ACHN (cell line): ENCODE measurements around the gene RPP25L.

Source experiments
- DNase-seq: peaks from one replicate; pipeline ENCODE4 v3.0.0-alpha.2; 2015
- in situ Hi-C: cut with HindIII; loops from 2 replicates; pipeline ENCODE4 v1.10.0; 2017; ENCODE audit warnings: low sequenced_read_pairs, low pct_ligation_motif_present, low pct_unique_long_range_greater_than_20kb

RPP25L gene

GRCh38 chr9:34611811-34612787 lies at the start of gene RPP25L:
RPP25L (minus strand) TSS chr9:34612097; CDS start chr9:34611296, 801 bp downstream.
- DNase-seq, result peak; percentile 85

GRCh38 chr9:34659592-34660253 lies 47.8 kb upstream of the RPP25L start:
- in situ Hi-C loops, result no loop called here
- DNase-seq, result peak; percentile 7

More at GRCh38 chr9:34611811-34612787, at the start of gene RPP25L:
- in situ Hi-C loops, result no loop called here

- DNase-seq, result no peak
Observed at GRCh38 chr9:34658461-34658860, 46.6 kb upstream of the RPP25L start.

GRCh38 chr9:34656992-34657391 lies 45.1 kb upstream of the RPP25L start:
- in situ Hi-C loops, result no loop called here

More at GRCh38 chr9:34658461-34658860, 46.6 kb upstream of the RPP25L start:
- in situ Hi-C loops, result no loop called here

GRCh38 chr9:34655394-34655793 lies 43.5 kb upstream of the RPP25L start:
- DNase-seq, result no peak
- in situ Hi-C loops, result no loop called here

More at GRCh38 chr9:34656992-34657391, 45.1 kb upstream of the RPP25L start:
- no peak for DNase-seq

GRCh38 chr9:34654323-34655051 lies 42.6 kb upstream of the RPP25L start:
- no peak for DNase-seq
- in situ Hi-C loops, result no loop called here

GRCh38 chr9:34653151-34654072 lies 41.5 kb upstream of the RPP25L start:
- in situ Hi-C loops, result no loop called here
- no peak for DNase-seq

- DNase-seq, result no peak
- in situ Hi-C loops, result no loop called here
Observed at GRCh38 chr9:34652602-34653000, 40.7 kb upstream of the RPP25L start.

GRCh38 chr9:34651876-34652601 lies 40.1 kb upstream of the RPP25L start, which contains the start of gene IL11RA:
IL11RA (plus strand) TSS chr9:34652185; CDS start chr9:34655218, 3,033 bp downstream.
- in situ Hi-C loops, result no loop called here
- DNase-seq, result peak; percentile 86

GRCh38 chr9:34651321-34651720 lies 39.4 kb upstream of the RPP25L start:
- no peak for DNase-seq
- in situ Hi-C loops, result no loop called here

GRCh38 chr9:34650816-34651215 lies 38.9 kb upstream of the RPP25L start:
- no peak for DNase-seq
- in situ Hi-C loops, result no loop called here

- in situ Hi-C loops, result no loop called here
- DNase-seq, result no peak
Observed at GRCh38 chr9:34648673-34649072, 36.8 kb upstream of the RPP25L start.

GRCh38 chr9:34647651-34648050 lies 35.8 kb upstream of the RPP25L start:
- DNase-seq, result no peak
- in situ Hi-C loops, result no loop called here

- in situ Hi-C loops, result no loop called here
- no peak for DNase-seq
Observed at GRCh38 chr9:34647084-34647403, 35.1 kb upstream of the RPP25L start.

- DNase-seq, result peak; percentile 85
- in situ Hi-C loops, result no loop called here
Observed at GRCh38 chr9:34646211-34647083, 34.5 kb upstream of the RPP25L start, which contains the start of gene GALT. GALT (plus strand) TSS chr9:34646675; CDS start chr9:34646705, 30 bp downstream.

GRCh38 chr9:34644766-34645314 lies 32.9 kb upstream of the RPP25L start:
- DNase-seq, result no peak
- in situ Hi-C loops, result no loop called here
